ENCODE measurements around the gene SSC5D. TPM values are rescaled to one million over a fixed set of nuclear protein-coding genes. Genes with fewer than 3 reads are reported as not detected.

SSC5D gene
- total RNA-seq, 2 experiments from 2014 or later: 0.50 to 2.7 TPM

GRCh38 chr19:55535173-55535964 lies 47.1 kb downstream of the SSC5D start:
- ChIA-PET POLR2A (interaction anchor here (0.6 kb wide), 1 partner anchor 23 kb away, joined by 3 read pairs; no protein-coding TSS in a partner anchor), CTCF (ENCODE audit: unreplicated experiment) (no interaction called here)
- Histone ChIP-seq H3K4me3 (ENCODE audit: low read depth, low read length, poor library complexity, severe bottlenecking) (no peak overlapping the region), H3K4me1 (ENCODE audit: insufficient read depth, low read length, poor library complexity, severe bottlenecking) (no peaks in the 10 kb centered on the region), H3K27ac (ENCODE audit: low read depth, low read length, poor library complexity, severe bottlenecking) (no peak overlapping the region), H3K36me3 (ENCODE audit: insufficient read depth, low read length) (no peaks in the 10 kb centered on the region), H3K9me3 (ENCODE audit: low read length) (no peaks in the 10 kb centered on the region), H3K9me2 (ENCODE audit: insufficient read depth, low read length) (no peaks in the 10 kb centered on the region), H4K20me1 (ENCODE audit: insufficient read depth, low read length) (no peaks in the 10 kb centered on the region), H3K4me2 (ENCODE audit: low read length) (no peak overlapping the region), H2AFZ (ENCODE audit: low read length) (no peak overlapping the region), H3K79me2 (ENCODE audit: insufficient read depth, low read depth, low read length) (no peaks in the 10 kb centered on the region)
- DNase-seq (ENCODE audit: low spot score): no peak
- no peak for TF ChIP-seq EZH2phosphoT487 (IDR thresholded peaks at IDR 0.05; ENCODE audit: borderline replicate concordance, low read depth, low read length)
- BruUV-seq (replicated peaks): no TSS peak
- intact Hi-C loops (cut with micrococcal nuclease; ENCODE audit: unreplicated experiment): no loop called here

GRCh38 chr19:55535965-55536350 lies 47.7 kb downstream of the SSC5D start:
- H3K4me2 ChIP-seq (ENCODE audit: low read length): no peak overlapping the region
- TF ChIP-seq CTCF (conservative IDR thresholded peaks at IDR 0.05; ENCODE audit: low read length) (no peak), EZH2phosphoT487 (IDR thresholded peaks at IDR 0.05; ENCODE audit: borderline replicate concordance, low read depth, low read length) (no peak)
- BruUV-seq (replicated peaks): no TSS peak
- H3K36me3 ChIP-seq (ENCODE audit: insufficient read depth, low read length): no peaks in the 10 kb centered on the region
- H4K20me1 ChIP-seq (ENCODE audit: insufficient read depth, low read length): no peaks in the 10 kb centered on the region
- DNase-seq (ENCODE audit: low spot score): no peak
- intact Hi-C loops (cut with micrococcal nuclease; ENCODE audit: unreplicated experiment): no loop called here
- POLR2A ChIA-PET: interaction anchor here (0.6 kb wide), 1 partner anchor 24 kb away, joined by 3 read pairs; no protein-coding TSS in a partner anchor
- no peak overlapping the region for H3K27ac ChIP-seq (ENCODE audit: low read depth, low read length, poor library complexity, severe bottlenecking)
- H3K9me3 ChIP-seq (ENCODE audit: low read length): no peaks in the 10 kb centered on the region
- no peaks in the 10 kb centered on the region for H3K9me2 ChIP-seq (ENCODE audit: insufficient read depth, low read length)
- CTCF ChIA-PET (ENCODE audit: unreplicated experiment): no interaction called here
- H3K4me1 ChIP-seq (ENCODE audit: insufficient read depth, low read length, poor library complexity, severe bottlenecking): no peaks in the 10 kb centered on the region
- H3K4me3 ChIP-seq (ENCODE audit: low read depth, low read length, poor library complexity, severe bottlenecking): no peak overlapping the region
- no peak overlapping the region for H2AFZ ChIP-seq (ENCODE audit: low read length)
- H3K79me2 ChIP-seq (ENCODE audit: insufficient read depth, low read depth, low read length): no peaks in the 10 kb centered on the region

- POLR2A ChIA-PET: interaction anchor here (0.6 kb wide), 1 partner anchor 24 kb away, joined by 3 read pairs; no protein-coding TSS in a partner anchor
- no peak overlapping the region for H3K4me2 ChIP-seq (ENCODE audit: low read length)
These were observed 48.1 kb downstream of the SSC5D start for GRCh38 chr19:55536366-55536765.

More at GRCh38 chr19:55536366-55536765, 48.1 kb downstream of the SSC5D start:
- Histone ChIP-seq H3K79me2 (ENCODE audit: insufficient read depth, low read depth, low read length) (no peaks in the 10 kb centered on the region), H3K27ac (ENCODE audit: low read depth, low read length, poor library complexity, severe bottlenecking) (no peak overlapping the region), H4K20me1 (ENCODE audit: insufficient read depth, low read length) (no peaks in the 10 kb centered on the region), H3K9me2 (ENCODE audit: insufficient read depth, low read length) (no peaks in the 10 kb centered on the region), H2AFZ (ENCODE audit: low read length) (no peak overlapping the region), H3K36me3 (ENCODE audit: insufficient read depth, low read length) (no peaks in the 10 kb centered on the region), H3K4me3 (ENCODE audit: low read depth, low read length, poor library complexity, severe bottlenecking) (no peak overlapping the region), H3K4me1 (ENCODE audit: insufficient read depth, low read length, poor library complexity, severe bottlenecking) (no peaks in the 10 kb centered on the region), H3K9me3 (ENCODE audit: low read length) (no peaks in the 10 kb centered on the region)
- intact Hi-C loops (cut with micrococcal nuclease; ENCODE audit: unreplicated experiment): no loop called here
- no peak for DNase-seq (ENCODE audit: low spot score)
- CTCF ChIA-PET (ENCODE audit: unreplicated experiment): no interaction called here
- no TSS peak for BruUV-seq (replicated peaks)
- no peak for TF ChIP-seq EZH2phosphoT487 (IDR thresholded peaks at IDR 0.05; ENCODE audit: borderline replicate concordance, low read depth, low read length)
- TF ChIP-seq CTCF (conservative IDR thresholded peaks at IDR 0.05; ENCODE audit: low read length): no peak

Measured in OCI-LY7 (cell line).